SK-N-SH treated with all-trans-retinoic acid at 6 μM for 48 hours (cell line): Measurements from ENCODE around the gene KIAA1328.

Source experiments
- ARNTL ChIP-seq: fragments of 450-650 bp; formaldehyde crosslinking; IDR thresholded peaks from 2 replicates; pipeline ENCODE4 v1.5.0; 2020; ENCODE audit warnings: low read depth, mild to moderate bottlenecking, moderate library complexity, borderline replicate concordance
- CREB5 ChIP-seq: fragments of 250-450 bp; sonication (Bioruptor Pico); IDR thresholded peaks from 2 replicates; pipeline ENCODE4 v1.5.1; 2020; ENCODE audit warnings: low read depth, mild to moderate bottlenecking, moderate library complexity
- CSDC2 ChIP-seq: fragments of 250-450 bp; sonication (Bioruptor Pico); IDR thresholded peaks from 2 replicates; pipeline ENCODE4 v1.5.0; 2020; ENCODE audit warnings: mild to moderate bottlenecking, moderate library complexity
- ESRRG ChIP-seq: fragments of 250-450 bp; sonication (Bioruptor Pico); IDR thresholded peaks from 2 replicates; pipeline ENCODE4 v1.6.1; 2021; ENCODE audit warnings: mild to moderate bottlenecking
- PPARA ChIP-seq: fragments of 250-450 bp; sonication (Bioruptor Pico); IDR thresholded peaks from 2 replicates; pipeline ENCODE4 v1.5.0; 2020; ENCODE audit warnings: mild to moderate bottlenecking, borderline replicate concordance
- RARB ChIP-seq: fragments of 250-450 bp; sonication (Bioruptor Pico); IDR thresholded peaks from 2 replicates; pipeline ENCODE4 v1.8.0; 2021; ENCODE audit warnings: mild to moderate bottlenecking, moderate library complexity
- TOX ChIP-seq: fragments of 250-450 bp; sonication (Bioruptor Pico); IDR thresholded peaks from 2 replicates; pipeline ENCODE4 v1.8.0; 2021; ENCODE audit warnings: mild to moderate bottlenecking, moderate library complexity, borderline replicate concordance
- ZFP3 ChIP-seq: fragments of 250-450 bp; sonication (Bioruptor Pico); IDR thresholded peaks from 2 replicates; pipeline ENCODE4 v1.5.0; 2020; ENCODE audit warnings: mild to moderate bottlenecking, moderate library complexity
- ZNF565 ChIP-seq: fragments of 450-650 bp; formaldehyde crosslinking; conservative IDR thresholded peaks from 2 replicates; pipeline ENCODE4 v1.5.0; 2020; ENCODE audit warnings: low read depth, mild to moderate bottlenecking, moderate library complexity
- ZNF8 ChIP-seq: fragments of 450-650 bp; formaldehyde crosslinking; IDR thresholded peaks from 2 replicates; pipeline ENCODE4 v1.5.0; 2020; ENCODE audit warnings: mild to moderate bottlenecking, moderate library complexity
- TF ChIP-seq, protein P1 (sequence below): fragments of 250-450 bp; sonication (Bioruptor Pico); IDR thresholded peaks from 2 replicates; pipeline ENCODE4 v1.8.0; 2020; ENCODE audit warnings: mild to moderate bottlenecking, moderate library complexity, borderline replicate concordance

DNA sequence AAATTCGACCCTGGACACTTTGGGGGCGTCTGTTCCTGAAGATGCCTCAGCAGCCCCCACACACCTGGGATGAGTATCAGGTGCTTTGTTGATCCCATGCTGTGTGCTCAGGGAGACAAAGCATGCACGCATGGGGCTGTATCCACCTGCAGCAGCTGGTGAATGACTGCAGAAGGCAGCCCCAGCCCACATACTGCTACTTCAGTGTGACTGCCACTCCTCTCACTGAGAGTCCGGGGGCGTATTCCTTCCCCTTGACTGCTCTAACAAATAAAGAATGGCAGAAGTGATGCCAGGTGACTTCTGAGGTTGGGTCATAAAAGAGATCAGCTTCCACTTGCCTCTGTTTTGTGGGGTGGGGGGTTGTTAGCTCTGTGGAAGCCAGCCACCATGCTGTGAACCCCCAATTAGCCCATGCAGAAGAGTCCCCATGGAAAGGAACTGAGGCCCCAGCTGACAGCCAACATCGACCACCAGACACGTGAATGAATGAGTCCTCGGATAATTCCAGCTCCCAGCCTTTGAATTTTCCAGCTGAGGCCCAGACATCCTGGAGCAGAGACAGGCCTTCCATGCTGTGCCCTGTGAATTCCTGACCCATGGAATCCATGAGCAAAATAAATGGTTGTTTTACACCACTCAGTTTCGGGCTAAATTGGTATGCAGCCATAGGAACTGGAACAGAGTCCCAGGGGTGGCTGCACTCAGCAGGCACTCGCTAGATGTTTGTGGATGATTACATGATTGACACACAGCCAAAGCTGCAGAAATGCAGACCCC is 447.4 kb downstream of the KIAA1328 start:
- TF ChIP-seq, protein P1, sequence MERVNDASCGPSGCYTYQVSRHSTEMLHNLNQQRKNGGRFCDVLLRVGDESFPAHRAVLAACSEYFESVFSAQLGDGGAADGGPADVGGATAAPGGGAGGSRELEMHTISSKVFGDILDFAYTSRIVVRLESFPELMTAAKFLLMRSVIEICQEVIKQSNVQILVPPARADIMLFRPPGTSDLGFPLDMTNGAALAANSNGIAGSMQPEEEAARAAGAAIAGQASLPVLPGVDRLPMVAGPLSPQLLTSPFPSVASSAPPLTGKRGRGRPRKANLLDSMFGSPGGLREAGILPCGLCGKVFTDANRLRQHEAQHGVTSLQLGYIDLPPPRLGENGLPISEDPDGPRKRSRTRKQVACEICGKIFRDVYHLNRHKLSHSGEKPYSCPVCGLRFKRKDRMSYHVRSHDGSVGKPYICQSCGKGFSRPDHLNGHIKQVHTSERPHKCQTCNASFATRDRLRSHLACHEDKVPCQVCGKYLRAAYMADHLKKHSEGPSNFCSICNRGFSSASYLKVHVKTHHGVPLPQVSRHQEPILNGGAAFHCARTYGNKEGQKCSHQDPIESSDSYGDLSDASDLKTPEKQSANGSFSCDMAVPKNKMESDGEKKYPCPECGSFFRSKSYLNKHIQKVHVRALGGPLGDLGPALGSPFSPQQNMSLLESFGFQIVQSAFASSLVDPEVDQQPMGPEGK, result no peak
- no peak for TF ChIP-seq ZNF8 (CRISPR knock-in tag)
- TF ChIP-seq PPARA (CRISPR knock-in tag), result no peak
- no peak for TF ChIP-seq ARNTL
- TF ChIP-seq ZFP3 (CRISPR knock-in tag), result no peak
- TF ChIP-seq CREB5 (CRISPR knock-in tag), result no peak
- no peak for TF ChIP-seq TOX (CRISPR knock-in tag)
- no peak for TF ChIP-seq CSDC2 (CRISPR knock-in tag)
- no peak for TF ChIP-seq ESRRG (CRISPR knock-in tag)
- no peak for TF ChIP-seq RARB (CRISPR knock-in tag)
- TF ChIP-seq ZNF565 (CRISPR knock-in tag), result no peak
